Prostate gland (tissue), 2 donors: ENCODE data around the gene JADE3.

ENCODE experiments used
- CTCF ChIP-seq, 4 experiments: fragments of 200-600 bp in 2 of 4; fragments of 450-650 bp in 2 of 4; sonication (generic) in 2 of 4; IDR thresholded peaks; 1 replicate in 3 of 4; 2 replicates in 1 of 4; pipeline ENCODE4 v1.5.1; 2016 to 2019; ENCODE audit warnings: antibody characterized with exemption in 4 of 4, mild to moderate bottlenecking in 2 of 4, moderate library complexity in 2 of 4
- POLR2A ChIP-seq: fragments of 450-650 bp; IDR thresholded peaks from one replicate; pipeline ENCODE4 v1.6.1; 2016; ENCODE audit warnings: antibody characterized with exemption, mild to moderate bottlenecking

- no peak for TF ChIP-seq POLR2A
- no peak for TF ChIP-seq CTCF (IDR thresholded peaks at IDR 0.05)
These were observed 151.0 kb downstream of the JADE3 start for GRCh38 chrX:47063179-47063578.
